ENCODE results near the gene RP2. TPM values are rescaled to one million over a fixed set of nuclear protein-coding genes. Genes with fewer than 3 reads are reported as not detected.

RP2 gene
- total and polyA plus RNA-seq, 4 donors: 3.2 to 11.5 (median 7.3) TPM

GRCh38 chrX:46920235-46920634 lies 83.4 kb downstream of the RP2 start:
- no peak for TF ChIP-seq HNF4G (IDR thresholded peaks at IDR 0.05)
- no peak for TF ChIP-seq GABPA (IDR thresholded peaks at IDR 0.05 in 1 of 2, conservative IDR thresholded peaks at IDR 0.05 in 1 of 2)
- TF ChIP-seq RXRA (IDR thresholded peaks at IDR 0.05): no peak
- TF ChIP-seq REST (IDR thresholded peaks at IDR 0.05): no peak
- no peak for TF ChIP-seq RAD21 (IDR thresholded peaks at IDR 0.05)
- no peak for TF ChIP-seq HNF4A (conservative IDR thresholded peaks at IDR 0.05)
- TF ChIP-seq CTCF (IDR thresholded peaks at IDR 0.05; ENCODE audit: low read depth, low read length, missing input control): no peak
- TF ChIP-seq ZBTB33 (IDR thresholded peaks at IDR 0.05): no peak
- no peaks in the 10 kb centered on the region for H3K36me3 ChIP-seq (ENCODE audit: control insufficient read depth in 4 of 4, insufficient read depth in 3 of 4, low read depth in 1 of 4, low read length in 3 of 4)
- peaks cover 0 to 3% (median 0%) of the 10 kb centered on the region in 4 donors for H3K9me3 ChIP-seq (ENCODE audit: control insufficient read depth in 4 of 4, low read length in 3 of 4)
- 74% methylated on average over 4 of the region's 4 CpGs for whole genome bisulfite sequencing
- no peak overlapping the region for H3K27ac ChIP-seq (ENCODE audit: low read depth in 1 of 2, low read length in 2 of 2)
- H3K27me3 ChIP-seq (ENCODE audit: control insufficient read depth in 4 of 4, insufficient read depth in 4 of 4, low read length in 3 of 4): no peaks in the 10 kb centered on the region
- H3K4me1 ChIP-seq (ENCODE audit: control insufficient read depth in 4 of 4, insufficient read depth in 4 of 4, low read length in 3 of 4): peaks cover 0 to 11% (median 5%) of the 10 kb centered on the region in 4 donors
- DNase-seq (ENCODE audit: low spot score): no peak
- H3K9ac ChIP-seq (ENCODE audit: low read depth in 1 of 2, low read length in 2 of 2): no peak overlapping the region
- no peak overlapping the region for H3K4me3 ChIP-seq (ENCODE audit: low read depth in 1 of 3, low read length in 3 of 3)

- H3K9ac ChIP-seq (ENCODE audit: low read depth in 1 of 2, low read length in 2 of 2): no peak overlapping the region
- no peak overlapping the region for H3K27ac ChIP-seq (ENCODE audit: low read depth in 1 of 2, low read length in 2 of 2)
- no peak for DNase-seq (ENCODE audit: low spot score)
- peaks cover 0 to 8% (median 3%) of the 10 kb centered on the region in 4 donors for H3K4me1 ChIP-seq (ENCODE audit: control insufficient read depth in 4 of 4, insufficient read depth in 4 of 4, low read length in 3 of 4)
- TF ChIP-seq HNF4A (conservative IDR thresholded peaks at IDR 0.05): no peak
- no peak for TF ChIP-seq RAD21 (IDR thresholded peaks at IDR 0.05)
- no peak for TF ChIP-seq JUND (IDR thresholded peaks at IDR 0.05)
- TF ChIP-seq EGR1 (IDR thresholded peaks at IDR 0.05; ENCODE audit: low read depth in 2 of 2): no peak
- no peak for TF ChIP-seq YY1 (IDR thresholded peaks at IDR 0.05)
- TF ChIP-seq FOXA1 (IDR thresholded peaks at IDR 0.05): no peak
- no peak for TF ChIP-seq GABPA (IDR thresholded peaks at IDR 0.05 in 1 of 2, conservative IDR thresholded peaks at IDR 0.05 in 1 of 2)
- TF ChIP-seq ZBTB33 (IDR thresholded peaks at IDR 0.05): no peak
- TF ChIP-seq FOXA2 (IDR thresholded peaks at IDR 0.05): no peak
- no peak for TF ChIP-seq NR2F2 (IDR thresholded peaks at IDR 0.05)
- TF ChIP-seq SP1 (IDR thresholded peaks at IDR 0.05): no peak
- TF ChIP-seq REST (IDR thresholded peaks at IDR 0.05): no peak
- H3K9me3 ChIP-seq (ENCODE audit: control insufficient read depth in 4 of 4, low read length in 3 of 4): peaks cover 0 to 3% (median 0%) of the 10 kb centered on the region in 4 donors
- H3K4me3 ChIP-seq (ENCODE audit: low read depth in 1 of 3, low read length in 3 of 3): no peak overlapping the region
- 93% methylated on average over 1 of the region's 1 CpG for WGBS
- H3K27me3 ChIP-seq (ENCODE audit: control insufficient read depth in 4 of 4, insufficient read depth in 4 of 4, low read length in 3 of 4): no peaks in the 10 kb centered on the region
- no peaks in the 10 kb centered on the region for H3K36me3 ChIP-seq (ENCODE audit: control insufficient read depth in 4 of 4, insufficient read depth in 3 of 4, low read depth in 1 of 4, low read length in 3 of 4)
These were observed 85.8 kb downstream of the RP2 start for GRCh38 chrX:46922611-46923010.
